Esophagus squamous epithelium (tissue), 4 donors: ENCODE data around the gene ATXN1.

Experiments
- POLR2A ChIP-seq, 4 donors: fragments of 450-650 bp; IDR thresholded peaks; one replicate each; pipeline ENCODE4 v1.6.1; 2017; ENCODE audit warnings: antibody characterized with exemption in 4 of 4, mild to moderate bottlenecking in 4 of 4, moderate library complexity in 3 of 4
- TF ChIP-seq, protein P1 (sequence below), 6 experiments: fragments of 450-650 bp in 4 of 6; fragments of 200-600 bp in 2 of 6; sonication (generic) in 2 of 6; IDR thresholded peaks; one replicate each; pipeline ENCODE4 v1.5.1; 2016 to 2019; ENCODE audit warnings: antibody characterized with exemption in 6 of 6, mild to moderate bottlenecking in 4 of 6, moderate library complexity in 4 of 6

DNA sequence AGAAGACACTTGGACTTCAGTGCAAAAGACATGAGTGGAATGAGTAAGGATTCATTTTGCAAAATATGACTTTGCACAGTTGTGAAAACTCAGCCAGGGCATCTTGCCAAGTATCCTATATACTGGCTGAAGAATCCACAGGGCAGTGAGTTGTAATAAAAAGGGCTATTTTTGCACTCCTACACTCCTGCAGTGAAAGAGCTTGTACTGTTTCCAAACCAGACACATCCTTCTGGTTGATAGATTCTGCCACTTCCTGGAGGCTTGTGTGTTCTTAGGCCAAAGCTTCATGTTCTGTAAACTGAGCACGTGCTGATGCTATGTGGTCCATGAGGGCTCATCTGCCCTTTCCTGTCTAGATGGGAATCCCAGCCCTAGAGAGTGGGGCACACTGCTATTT lies 488.0 kb downstream of the ATXN1 start:
- TF ChIP-seq, protein P1, sequence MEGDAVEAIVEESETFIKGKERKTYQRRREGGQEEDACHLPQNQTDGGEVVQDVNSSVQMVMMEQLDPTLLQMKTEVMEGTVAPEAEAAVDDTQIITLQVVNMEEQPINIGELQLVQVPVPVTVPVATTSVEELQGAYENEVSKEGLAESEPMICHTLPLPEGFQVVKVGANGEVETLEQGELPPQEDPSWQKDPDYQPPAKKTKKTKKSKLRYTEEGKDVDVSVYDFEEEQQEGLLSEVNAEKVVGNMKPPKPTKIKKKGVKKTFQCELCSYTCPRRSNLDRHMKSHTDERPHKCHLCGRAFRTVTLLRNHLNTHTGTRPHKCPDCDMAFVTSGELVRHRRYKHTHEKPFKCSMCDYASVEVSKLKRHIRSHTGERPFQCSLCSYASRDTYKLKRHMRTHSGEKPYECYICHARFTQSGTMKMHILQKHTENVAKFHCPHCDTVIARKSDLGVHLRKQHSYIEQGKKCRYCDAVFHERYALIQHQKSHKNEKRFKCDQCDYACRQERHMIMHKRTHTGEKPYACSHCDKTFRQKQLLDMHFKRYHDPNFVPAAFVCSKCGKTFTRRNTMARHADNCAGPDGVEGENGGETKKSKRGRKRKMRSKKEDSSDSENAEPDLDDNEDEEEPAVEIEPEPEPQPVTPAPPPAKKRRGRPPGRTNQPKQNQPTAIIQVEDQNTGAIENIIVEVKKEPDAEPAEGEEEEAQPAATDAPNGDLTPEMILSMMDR (IDR thresholded peaks at IDR 0.05): no peak
- TF ChIP-seq POLR2A (IDR thresholded peaks at IDR 0.05): no peak
